PC-9 (cell line): ENCODE data around the gene LYPD6B.

Experiments
- CTCF ChIP-seq: fragments of 200-600 bp; sonication (generic); conservative IDR thresholded peaks from 2 replicates; pipeline ENCODE4 v1.6.1; 2017; ENCODE audit warnings: mixed run types, antibody characterized with exemption, mild to moderate bottlenecking, moderate library complexity
- EZH2 ChIP-seq: fragments of 200-600 bp; sonication (generic); IDR thresholded peaks from 2 replicates; pipeline ENCODE4 v1.8.0; 2017; ENCODE audit warnings: antibody characterized with exemption, low read depth

GRCh38 chr2:149084924-149085795, 46.7 kb downstream of the LYPD6B start:
- TF ChIP-seq CTCF (no peak), EZH2 (no peak)
